Measurements from ENCODE around the gene KCNIP4. TPM values are rescaled to one million over a fixed set of nuclear protein-coding genes. Genes with fewer than 3 reads are reported as not detected.

Gene KCNIP4
- polyA plus RNA-seq, 3 donors: 0.09 to 0.25 TPM; not detected in 1

- no peaks in the 10 kb centered on the region for H3K9me3 ChIP-seq (replicated peaks in 1 of 2; ENCODE audit: control insufficient read depth in 1 of 2, insufficient read depth in 1 of 2, low read length in 2 of 2)
- no peaks in the 10 kb centered on the region for H4K20me1 ChIP-seq (ENCODE audit: insufficient read depth, low read length)
- Mint-ChIP-seq H3K27me3 (ENCODE audit: low read depth in 3 of 3) (peaks cover 0 to 5% (median 0%) of the 10 kb centered on the region in 3 donors), H3K4me3 (no peak overlapping the region), H3K36me3 (no peaks in the 10 kb centered on the region), H3K4me1 (no peaks in the 10 kb centered on the region), H3K9me3 (no peaks in the 10 kb centered on the region), H3K27ac (no peak overlapping the region)
- no peaks in the 10 kb centered on the region for H3K36me3 ChIP-seq (replicated peaks in 1 of 2; ENCODE audit: control insufficient read depth in 1 of 2, insufficient read depth in 2 of 2, low read length in 2 of 2)
- H2AFZ ChIP-seq (ENCODE audit: insufficient read depth, low read depth, low read length, poor library complexity, severe bottlenecking): no peak overlapping the region
- no peaks in the 10 kb centered on the region for H3K27me3 ChIP-seq (ENCODE audit: control insufficient read depth in 2 of 2, insufficient read depth in 2 of 2, low read length in 2 of 2)
- TF ChIP-seq CTCF (IDR thresholded peaks at IDR 0.05): no peak
- no peak overlapping the region for H3K4me3 ChIP-seq (replicated peaks in 1 of 3; ENCODE audit: low read depth in 2 of 3, low read length in 3 of 3)
- no peak overlapping the region for H3K9ac ChIP-seq (ENCODE audit: insufficient read depth, low read length, poor library complexity, severe bottlenecking)
- intact Hi-C loops (cut with micrococcal nuclease): no loop called here
- H3K27ac ChIP-seq (ENCODE audit: low read depth in 1 of 2, low read length in 2 of 2): no peak overlapping the region
- no peak for DNase-seq
- H3K4me1 ChIP-seq (ENCODE audit: control insufficient read depth in 1 of 2, insufficient read depth in 2 of 2, low read length in 2 of 2): no peaks in the 10 kb centered on the region
- WGBS (ENCODE audit: insufficient coverage): no CpG with 5 or more reads among the region's 1 CpG
- no peaks in the 10 kb centered on the region for H3K79me2 ChIP-seq (ENCODE audit: insufficient read depth, low read length)
- H3K4me2 ChIP-seq (replicated peaks; ENCODE audit: extremely low read depth, low read length, poor library complexity, severe bottlenecking): no peak overlapping the region
Observed at GRCh38 chr4:21470535-21470934, 478.0 kb downstream of the KCNIP4 start.

- Histone ChIP-seq H3K9me3 (replicated peaks in 1 of 2; ENCODE audit: control insufficient read depth in 1 of 2, insufficient read depth in 1 of 2, low read length in 2 of 2) (no peaks in the 10 kb centered on the region), H3K4me2 (replicated peaks; ENCODE audit: extremely low read depth, low read length, poor library complexity, severe bottlenecking) (no peak overlapping the region), H2AFZ (ENCODE audit: insufficient read depth, low read depth, low read length, poor library complexity, severe bottlenecking) (no peak overlapping the region), H3K79me2 (ENCODE audit: insufficient read depth, low read length) (no peaks in the 10 kb centered on the region), H3K27me3 (ENCODE audit: control insufficient read depth in 2 of 2, insufficient read depth in 2 of 2, low read length in 2 of 2) (no peaks in the 10 kb centered on the region), H3K4me3 (replicated peaks in 1 of 3; ENCODE audit: low read depth in 2 of 3, low read length in 3 of 3) (no peak overlapping the region), H3K4me1 (ENCODE audit: control insufficient read depth in 1 of 2, insufficient read depth in 2 of 2, low read length in 2 of 2) (no peaks in the 10 kb centered on the region), H3K9ac (ENCODE audit: insufficient read depth, low read length, poor library complexity, severe bottlenecking) (no peak overlapping the region), H4K20me1 (ENCODE audit: insufficient read depth, low read length) (no peaks in the 10 kb centered on the region), H3K27ac (ENCODE audit: low read depth in 1 of 2, low read length in 2 of 2) (no peak overlapping the region), H3K36me3 (replicated peaks in 1 of 2; ENCODE audit: control insufficient read depth in 1 of 2, insufficient read depth in 2 of 2, low read length in 2 of 2) (no peaks in the 10 kb centered on the region)
- TF ChIP-seq CTCF (IDR thresholded peaks at IDR 0.05): no peak
- no peaks in the 10 kb centered on the region for H3K9me3 Mint-ChIP-seq
- H3K27me3 Mint-ChIP-seq (ENCODE audit: low read depth in 3 of 3): peaks cover 0 to 5% (median 0%) of the 10 kb centered on the region in 3 donors
- no peak for DNase-seq
- no peak overlapping the region for H3K4me3 Mint-ChIP-seq
- H3K36me3 Mint-ChIP-seq: no peaks in the 10 kb centered on the region
- 63% methylated on average over 3 of the region's 9 CpGs for WGBS (ENCODE audit: insufficient coverage)
- H3K4me1 Mint-ChIP-seq: no peaks in the 10 kb centered on the region
- H3K27ac Mint-ChIP-seq: no peak overlapping the region
- intact Hi-C loops (cut with micrococcal nuclease): no loop called here
Observed at GRCh38 chr4:21469438-21470300, 478.9 kb downstream of the KCNIP4 start.

All from CD14-positive monocyte (primary cell).